ENCODE results near the gene C6orf52.

DNA sequence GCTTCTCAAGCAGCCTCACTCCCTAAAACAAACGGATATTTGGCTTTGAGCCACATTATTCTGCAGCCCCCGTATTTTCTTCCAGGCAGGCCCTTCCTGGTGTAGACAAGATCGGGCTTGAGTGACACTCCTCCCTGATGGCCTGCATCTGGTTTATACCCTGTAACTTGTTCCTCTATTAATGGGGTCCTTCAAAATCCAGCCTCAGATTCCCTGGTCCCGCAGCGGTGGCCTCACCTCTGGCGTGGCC is 28.1 kb upstream of the C6orf52 start:
- TF ChIP-seq EZH2 (IDR thresholded peaks at IDR 0.05; ENCODE audit: borderline replicate concordance, low read depth, low read length, severe bottlenecking) (no peak), MYC (IDR thresholded peaks at IDR 0.05; ENCODE audit: low read depth, low read length) (no peak), POLR2A (IDR thresholded peaks at IDR 0.05; ENCODE audit: low read depth, low read length) (no peak), CTCF (IDR thresholded peaks at IDR 0.05; ENCODE audit: extremely low read depth in 1 of 2, insufficient read depth in 1 of 2, low read depth in 1 of 2, low read length in 2 of 2) (no peak), POLR2AphosphoS5 (IDR thresholded peaks at IDR 0.05; ENCODE audit: insufficient read depth, low read depth, low read length) (no peak), JUN (IDR thresholded peaks at IDR 0.05; ENCODE audit: borderline replicate concordance, insufficient read depth, insufficient read length, low read depth) (no peak)

All from endothelial cell of umbilical vein (primary cell).